HG03460 (cell line): ENCODE measurements around the gene SAG.
A peak's percentile ranks its signal among the peaks of the same experiment; 100 is the strongest.
"Not testable (repeated sequence)": the region's sequence is repeated elsewhere in the genome, so short reads cannot be mapped to it uniquely, and the experiment has no call there.

Experiments
- ATAC-seq: cut with Tn5 transposase; IDR thresholded peaks from one replicate; pipeline ENCODE4 v1.9.1; 2021; ENCODE audit not compliant: unreplicated experiment

SAG gene

GRCh38 chr2:233328922-233329321 is 21.3 kb downstream of the SAG start:
- no peak for ATAC-seq

- no peak for ATAC-seq
These were observed 22.0 kb downstream of the SAG start for GRCh38 chr2:233329489-233330135.

- ATAC-seq, result peak; percentile 94
These were observed 23.9 kb downstream of the SAG start for GRCh38 chr2:233331536-233331935.

- no peak for ATAC-seq
These were observed 24.5 kb downstream of the SAG start for GRCh38 chr2:233332125-233332524.

GRCh38 chr2:233334915-233335314 is 27.3 kb downstream of the SAG start:
- ATAC-seq, result no peak

- not testable (repeated sequence) for ATAC-seq
These were observed 28.5 kb downstream of the SAG start for GRCh38 chr2:233336091-233336490.

- no peak for ATAC-seq
These were observed 28.9 kb downstream of the SAG start for GRCh38 chr2:233336541-233336940.

- ATAC-seq, result no peak
These were observed 30.4 kb downstream of the SAG start for GRCh38 chr2:233338046-233338445.

- no peak for ATAC-seq
These were observed 31.3 kb downstream of the SAG start for GRCh38 chr2:233338812-233339368.

GRCh38 chr2:233339427-233339826 is 31.8 kb downstream of the SAG start:
- no peak for ATAC-seq

- ATAC-seq, result no peak
These were observed 33.7 kb downstream of the SAG start for GRCh38 chr2:233341296-233341695.

GRCh38 chr2:233342301-233342700 is 34.7 kb downstream of the SAG start:
- no peak for ATAC-seq

- no peak for ATAC-seq
These were observed 35.6 kb downstream of the SAG start for GRCh38 chr2:233343171-233343705.

GRCh38 chr2:233346376-233346775 is 38.8 kb downstream of the SAG start:
- no peak for ATAC-seq

- ATAC-seq, result no peak
These were observed 39.3 kb downstream of the SAG start for GRCh38 chr2:233346930-233347329.

GRCh38 chr2:233349005-233349998 is 41.7 kb downstream of the SAG start:
- peak; percentile 52 for ATAC-seq

GRCh38 chr2:233350708-233351107 is 43.1 kb downstream of the SAG start:
- no peak for ATAC-seq

- ATAC-seq, result no peak
These were observed 43.8 kb downstream of the SAG start for GRCh38 chr2:233351423-233351822.

GRCh38 chr2:233352141-233352842 is 44.7 kb downstream of the SAG start:
- ATAC-seq, result no peak

- no peak for ATAC-seq
These were observed 45.6 kb downstream of the SAG start for GRCh38 chr2:233353101-233353768.
